ENCODE results near the gene DDRGK1.

GRCh38 chr20:3165473-3166337 is 38.8 kb downstream of the DDRGK1 start:
- TF ChIP-seq CTCF (conservative IDR thresholded peaks at IDR 0.05; ENCODE audit: low read depth, low read length): no peak
- TF ChIP-seq EZH2 (IDR thresholded peaks at IDR 0.05; ENCODE audit: borderline replicate concordance, low read depth, low read length, poor library complexity, severe bottlenecking): no peak
